Spleen (tissue), 7 donors: ENCODE measurements around the gene RNH1.

Experiments used
- CTCF ChIP-seq, 11 experiments: fragments of 200-600 bp in 7 of 11; fragments of 450-650 bp in 4 of 11; sonication (generic) in 4 of 11; IDR thresholded peaks in 8 of 11; conservative IDR thresholded peaks in 3 of 11; 1 replicate in 7 of 11; 2 replicates in 4 of 11; pipeline versions ENCODE4 v1.4.0 to v1.8.0; 2016 to 2021; ENCODE audit warnings: antibody characterized with exemption in 11 of 11, inconsistent platforms in 4 of 11, mild to moderate bottlenecking in 1 of 11
- POLR2AphosphoS5 ChIP-seq, 3 donors: sonication (generic); formaldehyde crosslinking; IDR thresholded peaks; one replicate each; pipeline ENCODE4 v1.5.1; 2017; ENCODE audit warnings: antibody characterized with exemption in 3 of 3
- donor health status: DM: no; HTN: no; CAD: no; lungs with moderate emphysema.
- donor health status: DM: no; HTN: no; CAD: no.
- donor health status: DM: no; HTN: no; CAD: no.

- no peak for TF ChIP-seq POLR2AphosphoS5 (IDR thresholded peaks at IDR 0.05)
- no peak for TF ChIP-seq CTCF (IDR thresholded peaks at IDR 0.05 in 8 of 11, conservative IDR thresholded peaks at IDR 0.05 in 3 of 11)
These were observed 26.0 kb upstream of the RNH1 start for GRCh38 chr11:532986-533585.
